GM18519 (cell line): ENCODE results near the gene RBM7.

Experiments
- ATAC-seq: cut with Tn5 transposase; IDR thresholded peaks from one replicate; pipeline ENCODE4 v1.9.1; 2021; ENCODE audit warnings: mild to moderate bottlenecking, moderate library complexity; ENCODE audit not compliant: unreplicated experiment, low FRiP score

RBM7 gene

GRCh38 chr11:114442536-114442935 is 42.1 kb downstream of the RBM7 start:
- no peak for ATAC-seq

- no peak for ATAC-seq
Observed at GRCh38 chr11:114447444-114447843, 47.0 kb downstream of the RBM7 start.

GRCh38 chr11:114447892-114448291 is 47.4 kb downstream of the RBM7 start:
- ATAC-seq, result no peak

- no peak for ATAC-seq
Observed at GRCh38 chr11:114448749-114449482, 48.5 kb downstream of the RBM7 start.

- ATAC-seq, result no peak
Observed at GRCh38 chr11:114449845-114450244, 49.4 kb downstream of the RBM7 start.

- no peak for ATAC-seq
Observed at GRCh38 chr11:114452399-114452798, 51.9 kb downstream of the RBM7 start.
